NCI-H69 (cell line): ENCODE results near the gene NCAN.
"Not testable (repeated sequence)": the region's sequence is repeated elsewhere in the genome, so short reads cannot be mapped to it uniquely, and the experiment has no call there.

Source experiments
- DNase-seq: peaks from one replicate; lab custom pipeline; 2025; lab: John Stamatoyannopoulos, UW

The NCAN gene

DNA sequence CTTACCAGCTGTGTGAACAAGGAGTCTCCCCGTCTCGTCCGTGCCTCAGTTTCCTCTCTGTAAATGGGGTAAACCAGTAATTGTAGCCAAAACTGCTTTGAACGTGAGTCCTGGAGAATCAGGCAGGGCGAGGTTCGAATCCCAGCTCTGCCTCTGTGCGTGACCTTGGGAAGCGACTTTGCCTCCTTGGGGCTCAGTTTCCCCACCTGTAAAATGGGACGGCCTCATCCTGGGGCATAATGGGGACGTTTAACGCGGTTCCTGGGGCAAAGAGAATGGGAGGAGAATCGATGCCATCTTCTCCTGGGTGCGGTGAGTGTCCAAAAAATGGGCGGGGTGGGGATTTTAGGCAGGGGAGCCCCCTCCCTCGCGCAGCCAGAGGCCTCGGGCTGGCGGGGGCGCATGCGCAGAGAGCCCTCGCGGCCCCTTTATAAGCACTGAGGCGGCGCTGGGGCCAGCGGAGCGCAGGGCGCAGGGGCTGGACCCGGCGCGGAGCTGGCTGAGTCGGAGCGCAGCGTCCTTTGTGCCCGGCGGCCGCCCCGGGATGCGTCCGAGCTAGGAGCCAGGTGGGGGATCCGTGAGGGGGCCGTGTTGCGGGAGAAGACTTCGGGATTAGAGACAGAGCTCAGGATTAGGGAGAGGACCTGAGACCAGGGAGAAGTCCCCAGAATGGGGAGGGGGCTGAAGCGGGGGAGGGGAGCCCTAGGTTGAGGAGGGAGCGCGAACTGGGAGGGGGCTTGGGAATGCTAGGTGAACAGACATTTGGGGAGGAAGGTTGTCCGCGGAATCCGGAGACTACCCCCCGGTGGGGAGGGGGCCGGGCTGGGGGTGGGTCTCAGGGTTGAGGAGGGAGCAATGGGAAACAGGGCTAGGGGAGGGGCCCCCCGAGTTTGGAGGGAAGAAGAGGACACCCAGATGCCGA lies at the start of gene NCAN:
NCAN (plus strand) TSS at position 460 of the 922 bp plus-strand sequence. CDS start 4,996 bp downstream, outside the sequence.
- peak; percentile 73 for DNase-seq

DNA sequence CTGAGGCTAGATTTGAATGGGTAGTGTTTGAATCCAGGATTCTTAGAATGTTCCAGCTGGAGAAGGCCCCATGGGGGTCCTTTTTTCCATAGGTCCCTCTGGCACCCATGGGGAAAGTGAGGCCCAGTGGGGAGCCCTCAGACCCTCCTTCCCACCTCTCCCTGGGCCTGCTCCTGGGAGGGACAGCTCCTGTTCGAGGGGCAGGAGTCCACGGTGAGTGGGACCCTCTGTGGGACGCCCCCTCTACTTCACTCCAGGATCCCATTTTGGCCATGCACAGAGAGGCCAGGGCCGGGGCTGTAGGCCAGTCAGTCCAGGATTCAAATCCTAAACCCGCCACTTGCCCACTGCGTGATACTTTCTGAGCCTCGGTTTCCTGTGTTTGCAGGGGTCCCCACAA lies 49.3 kb upstream of the NCAN start:
- no peak for DNase-seq

DNA sequence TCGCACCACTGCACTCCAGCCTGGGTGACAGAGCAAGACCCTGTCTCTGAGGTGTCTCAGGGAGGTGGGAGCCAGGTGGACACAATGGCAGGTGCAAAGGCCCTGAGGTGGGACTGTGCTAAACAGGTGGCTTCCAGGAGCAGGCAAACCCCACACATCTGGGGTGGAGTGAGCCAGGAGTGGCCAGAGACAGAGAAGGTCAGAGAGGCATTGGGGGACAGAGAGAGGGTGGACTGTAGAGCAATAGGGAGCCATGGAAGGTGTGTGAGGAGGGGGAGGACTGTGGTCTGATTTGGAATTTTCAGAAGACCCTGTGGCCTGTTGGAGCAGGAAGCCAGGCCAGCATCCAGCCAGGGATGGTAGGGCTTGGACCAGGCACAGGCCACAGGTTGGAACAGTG lies 46.4 kb upstream of the NCAN start:
- no peak for DNase-seq

DNA sequence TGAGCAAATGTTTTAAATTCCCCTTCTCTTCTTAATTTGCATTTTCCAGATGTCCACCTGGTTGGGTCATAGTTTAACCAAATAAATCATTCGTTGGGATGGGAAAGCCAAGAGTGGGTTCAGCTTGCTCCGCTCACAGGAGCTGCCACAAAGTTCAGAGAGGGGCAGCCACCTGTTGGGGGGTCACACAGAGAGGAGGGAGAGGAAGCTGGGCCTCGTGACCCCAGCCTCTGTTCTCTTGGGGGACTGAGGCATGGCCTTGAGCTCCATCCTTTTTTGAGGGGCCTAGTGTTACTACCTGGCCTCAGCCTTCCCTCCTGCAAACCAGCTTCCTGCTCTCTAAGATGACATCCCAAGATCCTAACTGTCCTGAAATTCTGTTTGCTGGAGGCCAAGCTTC lies 44.1 kb upstream of the NCAN start:
- DNase-seq, result no peak

DNA sequence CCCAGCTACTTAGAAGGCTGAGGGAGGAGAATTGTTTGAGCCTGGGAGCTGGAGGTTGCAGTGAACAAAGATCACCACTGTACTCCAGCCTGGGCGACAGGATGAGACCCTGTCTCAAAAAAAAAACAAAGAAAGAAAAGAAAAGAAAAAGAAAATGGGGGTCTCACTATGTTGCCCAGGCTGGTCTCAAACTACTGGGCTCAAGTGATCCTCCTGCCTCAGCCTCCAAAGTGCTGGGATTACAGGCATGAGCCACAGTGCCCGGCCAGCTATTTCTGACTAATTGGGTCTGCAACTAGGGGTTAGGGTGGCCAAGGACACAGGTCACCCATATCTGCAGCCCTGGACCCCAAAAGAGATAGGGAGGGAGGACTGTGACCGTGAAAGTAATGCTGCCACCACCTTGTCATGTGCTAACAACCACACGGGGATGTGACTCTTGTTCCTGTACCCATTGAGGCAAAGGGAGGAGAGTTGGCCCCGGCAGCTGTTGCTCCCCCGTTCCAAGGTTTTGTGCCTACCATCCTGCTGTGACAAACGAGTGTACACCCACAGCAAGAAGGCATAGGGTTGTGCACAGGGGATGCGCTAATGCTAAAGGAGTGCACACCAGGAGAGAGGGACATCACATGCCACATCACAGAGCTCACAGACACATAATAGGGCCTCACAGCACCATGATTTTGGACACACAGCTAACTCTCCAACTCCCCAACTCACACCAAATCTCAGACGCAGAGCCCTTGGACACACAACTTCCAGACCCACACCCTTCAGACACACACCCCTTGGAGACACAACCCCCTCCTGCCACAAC lies 42.3 kb upstream of the NCAN start:
- DNase-seq, result no peak

DNA sequence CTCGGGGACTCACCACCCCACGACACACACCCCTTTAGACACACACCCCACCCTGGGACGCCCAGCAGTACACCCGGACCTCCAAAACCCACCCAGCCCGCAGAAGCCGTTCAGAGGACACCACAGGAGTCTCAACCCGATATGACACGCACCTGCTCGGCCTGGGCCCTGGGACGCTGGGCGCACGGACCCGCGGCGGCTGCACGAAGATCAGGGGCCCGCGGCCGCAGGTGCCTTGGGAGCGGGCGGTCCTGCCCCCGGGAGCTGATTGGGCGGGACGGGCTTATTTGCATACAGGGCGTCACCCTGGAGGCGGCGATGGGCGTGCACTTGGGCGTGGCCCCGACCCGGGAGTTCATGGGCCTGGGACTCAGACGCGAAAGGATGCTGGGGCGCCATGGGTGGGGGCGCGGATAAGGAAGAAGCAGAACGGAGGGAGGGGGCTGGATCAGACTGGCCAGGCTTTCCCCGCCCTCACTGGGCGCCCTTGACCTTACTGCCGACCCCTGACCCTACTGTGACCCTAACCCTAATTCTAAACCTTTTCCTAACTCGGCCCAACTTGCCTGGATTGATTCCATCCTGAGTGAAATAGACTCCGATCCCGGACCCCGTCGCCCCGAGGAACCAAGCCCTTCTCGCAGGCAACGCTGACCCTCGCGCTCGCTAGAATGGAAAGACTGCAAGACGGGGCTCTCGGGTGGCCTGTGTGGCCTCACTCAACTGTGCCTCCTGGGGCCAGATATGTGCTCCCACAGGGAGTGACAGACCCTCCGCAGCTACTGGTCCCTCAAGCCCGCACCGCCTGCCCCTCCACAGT lies 41.5 kb upstream of the NCAN start, which contains the start of gene MEF2B:
MEF2B (minus strand) TSS at position 211 of the 820 bp plus-strand sequence. CDS start 19,528 bp downstream, outside the sequence.
- peak; percentile 96 for DNase-seq

DNA sequence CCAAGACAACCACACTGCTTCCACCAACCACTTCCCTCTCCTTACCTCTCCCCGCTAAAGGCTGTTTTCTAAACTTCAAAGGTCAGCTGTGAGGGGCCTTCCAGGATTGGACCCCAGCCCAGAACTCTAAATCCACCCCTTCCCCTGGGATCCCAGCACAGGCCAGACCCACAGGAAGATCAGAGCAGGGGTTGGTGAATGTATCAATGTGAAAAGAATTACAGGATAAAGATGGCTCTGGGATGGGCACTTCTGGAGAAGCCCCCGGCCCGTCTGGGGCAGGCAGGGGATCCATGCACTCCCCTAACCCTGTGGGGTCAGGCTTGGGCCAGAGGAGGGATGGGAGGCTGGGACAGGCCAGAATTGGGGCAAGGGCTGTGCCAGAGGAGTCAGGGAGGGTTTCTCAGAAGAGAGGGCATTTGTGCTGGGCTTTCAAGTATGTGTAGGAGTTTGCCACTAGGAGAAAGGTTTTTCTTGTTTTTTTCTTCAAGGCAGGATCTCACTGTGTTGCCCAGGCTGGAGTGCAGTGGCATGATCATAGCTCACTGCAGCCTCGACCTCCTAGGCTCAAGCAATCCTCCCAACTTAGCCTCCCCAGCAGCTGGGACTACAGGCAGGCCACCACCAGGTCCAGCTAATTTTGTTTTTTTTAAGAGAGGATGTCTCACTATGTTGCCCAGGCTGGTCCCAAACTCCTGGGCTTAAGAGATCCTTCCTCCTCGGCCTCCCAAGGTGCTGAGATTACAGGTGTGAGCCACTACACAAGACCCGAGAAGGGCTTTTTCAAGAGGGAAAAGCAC lies 40.7 kb upstream of the NCAN start:
- no peak for DNase-seq

DNA sequence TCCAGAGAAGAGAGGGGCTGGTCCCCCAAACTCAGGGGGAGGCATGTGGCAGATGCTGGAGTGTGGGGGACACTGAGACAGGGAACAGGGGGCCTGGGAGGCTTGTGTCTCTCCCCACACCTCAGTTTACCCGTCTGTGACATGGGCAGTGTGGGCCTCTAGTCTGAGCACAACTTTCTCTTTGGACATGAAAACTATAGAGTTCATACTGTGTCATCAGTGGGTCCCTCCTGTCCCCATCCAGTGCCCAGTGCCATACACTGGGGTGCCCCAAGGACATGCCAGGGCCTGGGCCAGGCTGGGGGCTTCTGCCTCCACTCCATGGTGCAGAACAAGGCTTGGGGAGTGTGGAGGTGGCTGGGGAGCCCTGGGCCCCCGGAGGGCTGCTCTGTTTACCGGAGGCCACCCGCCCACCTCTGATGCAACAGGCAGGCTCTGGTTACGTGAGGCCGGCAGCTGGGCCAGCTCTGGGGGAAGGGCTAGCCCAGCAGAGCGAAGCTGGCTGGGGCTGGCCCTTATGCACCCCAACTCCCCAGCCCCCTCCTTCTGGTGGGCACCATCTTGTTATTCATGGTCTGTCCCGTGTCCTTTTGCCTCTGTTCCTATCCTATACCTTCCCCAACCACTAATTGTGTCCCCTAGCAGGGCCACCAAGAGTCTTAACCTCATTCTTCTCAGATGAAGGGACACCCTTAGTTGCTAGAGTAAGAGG lies 39.8 kb upstream of the NCAN start:
- DNase-seq, result peak; percentile 37

DNA sequence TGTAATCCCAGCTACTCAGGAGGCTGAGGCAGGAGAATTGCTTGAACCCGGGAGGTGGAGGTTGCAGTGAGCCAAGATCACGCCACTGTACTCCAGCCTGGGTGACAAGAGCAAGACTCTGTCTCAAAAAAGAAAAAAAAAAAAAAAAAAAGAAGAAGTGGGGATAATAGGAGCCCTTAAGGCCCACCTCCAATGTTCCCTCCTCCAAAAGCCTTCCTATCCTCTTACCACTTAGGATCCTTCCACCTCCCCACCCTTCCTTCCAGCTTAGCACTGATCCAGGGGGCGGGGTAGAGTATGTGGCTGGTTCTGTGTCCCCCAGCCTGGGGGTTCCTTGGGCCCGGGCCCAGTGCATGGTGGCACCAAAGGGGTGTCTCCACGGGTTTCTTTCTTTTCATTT lies 38.5 kb upstream of the NCAN start:
- DNase-seq, result not testable (repeated sequence)

DNA sequence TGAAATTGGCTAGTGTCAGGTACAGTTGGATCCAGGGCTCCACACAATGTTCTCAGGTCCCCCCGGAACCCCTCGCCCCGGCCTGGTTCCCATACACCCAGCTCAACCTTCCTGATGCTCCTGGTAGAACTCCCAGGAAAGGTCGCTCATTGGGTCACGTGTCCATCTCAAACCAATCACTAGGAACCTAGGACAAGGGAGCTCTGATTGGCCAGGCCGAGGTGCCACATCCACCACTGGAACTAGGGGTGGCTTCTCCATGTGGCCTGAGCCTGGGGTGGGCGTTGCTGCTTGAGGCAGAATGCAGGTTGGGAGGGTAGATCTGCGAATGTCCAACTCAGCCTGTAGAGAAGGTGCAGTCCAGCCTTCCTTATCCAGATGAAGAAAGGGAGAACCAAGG lies 34.8 kb upstream of the NCAN start:
- no peak for DNase-seq

DNA sequence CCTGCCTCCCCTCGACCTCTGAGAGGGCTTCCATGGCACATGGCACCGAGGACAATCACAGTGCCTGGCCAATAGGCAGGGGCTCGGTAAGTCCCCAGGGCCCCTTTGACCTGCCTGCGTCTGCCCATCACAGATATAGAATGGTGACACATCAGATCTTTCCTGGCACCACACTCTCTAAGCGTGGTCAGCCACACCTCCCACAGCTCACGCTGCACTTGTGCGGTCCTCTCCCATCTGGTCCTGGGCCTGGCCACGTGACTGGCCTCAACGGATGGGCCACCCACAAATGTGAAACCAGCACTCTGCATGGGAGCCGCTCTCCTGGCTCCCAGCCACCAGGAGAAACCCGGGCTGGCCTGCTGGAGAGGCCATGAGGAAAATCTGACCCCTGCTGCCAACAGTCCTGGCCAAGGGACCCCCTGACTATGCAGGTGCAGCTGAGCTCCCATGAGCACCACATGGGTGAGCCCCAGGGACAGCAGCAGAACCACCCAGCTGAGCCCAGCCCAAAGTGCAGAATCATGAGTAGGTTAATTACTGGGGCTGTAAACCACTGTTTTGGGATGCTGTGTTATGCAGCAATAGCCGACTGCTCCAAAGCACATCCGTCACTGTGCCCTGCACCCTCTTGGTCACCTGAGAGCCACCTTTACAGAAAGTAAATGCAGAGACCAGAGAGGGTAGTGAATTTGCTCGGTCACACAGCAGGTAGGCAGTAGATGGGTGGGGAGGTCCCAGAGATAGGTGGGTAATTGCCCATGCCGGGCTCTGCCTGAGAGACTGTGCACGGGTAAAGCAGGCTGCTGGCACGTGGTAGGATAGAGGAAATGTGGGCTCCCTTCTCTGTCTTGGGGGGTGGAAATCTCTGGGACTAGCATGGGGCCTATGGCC lies 32.0 kb upstream of the NCAN start:
- no peak for DNase-seq

DNA sequence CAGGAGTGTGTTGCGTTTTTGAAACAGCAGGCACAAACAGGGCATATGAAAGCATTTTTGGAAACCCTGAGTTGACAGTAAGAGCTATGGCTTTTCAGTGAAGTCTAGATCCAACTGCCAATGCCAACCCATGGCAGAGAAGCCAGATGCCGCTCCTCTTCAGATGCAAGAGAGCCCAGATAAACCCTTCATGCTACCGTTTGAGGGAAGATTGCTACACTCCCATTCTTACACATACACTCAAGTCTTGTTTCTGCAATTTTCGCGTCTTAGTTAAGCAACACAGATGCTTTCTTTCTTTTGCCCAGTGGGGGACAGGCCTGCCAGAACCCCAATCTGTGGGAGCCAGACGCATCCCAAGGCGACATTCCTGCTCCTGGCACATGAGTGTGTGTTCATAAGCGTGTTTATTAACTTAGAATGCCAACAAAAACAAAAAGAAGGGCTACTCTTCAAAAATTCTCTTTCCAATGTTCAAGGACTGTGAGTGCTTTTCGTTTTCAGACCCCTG lies 30.2 kb upstream of the NCAN start:
- no peak for DNase-seq

DNA sequence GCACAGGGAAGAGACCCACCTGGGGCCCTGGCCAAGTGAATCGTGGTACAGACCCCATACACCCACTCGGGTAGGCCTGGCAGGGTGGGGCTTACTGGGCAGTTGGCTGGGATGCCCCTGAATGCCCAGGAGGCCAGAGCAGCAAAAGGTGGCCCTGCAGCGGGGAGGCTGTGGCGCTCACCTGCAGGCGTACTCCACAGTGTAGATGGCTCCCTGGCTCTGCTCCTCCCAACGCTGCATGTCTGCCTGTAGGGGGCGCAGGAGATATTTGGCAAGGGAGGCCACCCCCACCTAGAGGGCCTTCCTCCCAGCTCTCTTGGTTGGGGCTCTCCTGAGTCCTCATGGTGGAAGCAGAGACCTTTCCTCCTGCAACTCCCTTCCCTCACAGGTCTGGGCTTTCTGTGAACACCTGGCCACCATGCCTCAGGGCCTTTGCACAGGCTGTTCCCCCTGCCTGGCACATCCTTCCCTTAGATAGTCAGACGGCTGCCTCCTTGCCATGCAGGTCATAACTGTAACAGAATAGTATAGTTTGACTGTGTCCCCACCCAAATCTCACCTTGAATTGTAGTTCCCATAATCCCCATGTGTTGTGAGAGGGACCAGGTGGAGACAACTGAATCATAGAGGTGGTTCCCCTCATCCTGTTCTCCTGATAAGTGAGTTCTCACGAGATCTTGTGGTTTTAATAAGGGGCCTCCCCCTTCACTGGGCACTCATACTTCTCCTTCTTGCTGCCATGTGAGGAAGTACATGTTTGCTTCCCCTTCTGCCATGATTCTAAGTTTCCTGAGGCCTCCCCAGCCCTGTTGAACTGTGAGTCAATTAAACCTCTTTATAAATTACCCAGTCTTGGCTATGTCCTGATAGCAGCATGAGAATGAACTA lies 25.7 kb upstream of the NCAN start:
- DNase-seq, result peak; percentile 85

DNA sequence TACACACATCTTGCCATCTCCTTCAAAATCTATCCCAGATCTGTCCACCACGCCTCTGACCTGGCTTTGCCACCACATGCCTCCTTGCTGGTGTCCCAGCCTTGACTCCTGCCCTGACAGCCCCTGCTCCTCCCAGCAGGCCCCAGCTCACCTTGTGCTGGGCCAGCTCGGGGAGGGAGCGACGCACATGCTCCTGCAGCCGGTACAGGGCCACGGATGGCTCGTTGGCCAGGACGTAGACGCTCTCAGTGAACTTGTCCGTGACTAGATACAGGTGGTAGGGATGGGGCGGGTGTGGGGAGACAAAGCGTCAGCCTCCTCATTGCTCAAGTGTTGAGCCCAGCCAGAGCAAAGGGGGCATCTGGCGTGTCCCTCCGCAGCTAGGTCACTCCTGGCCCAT lies 25.0 kb upstream of the NCAN start:
- no peak for DNase-seq

DNA sequence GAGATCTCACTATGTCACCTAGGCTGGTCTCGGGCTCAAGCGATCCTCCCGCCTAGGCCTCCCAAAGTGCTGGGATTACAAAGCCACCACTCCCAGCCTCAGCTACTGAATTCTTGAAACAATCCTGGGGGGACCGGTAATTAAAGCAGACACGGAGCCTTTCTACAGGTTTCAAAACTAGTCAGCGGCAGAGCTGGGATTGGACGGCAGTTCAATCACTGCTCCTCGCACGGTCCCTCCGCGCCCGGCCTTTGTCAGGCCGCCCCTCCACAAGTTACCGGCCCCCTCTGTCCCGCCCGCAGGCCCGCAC lies 20.0 kb upstream of the NCAN start:
- no peak for DNase-seq

DNA sequence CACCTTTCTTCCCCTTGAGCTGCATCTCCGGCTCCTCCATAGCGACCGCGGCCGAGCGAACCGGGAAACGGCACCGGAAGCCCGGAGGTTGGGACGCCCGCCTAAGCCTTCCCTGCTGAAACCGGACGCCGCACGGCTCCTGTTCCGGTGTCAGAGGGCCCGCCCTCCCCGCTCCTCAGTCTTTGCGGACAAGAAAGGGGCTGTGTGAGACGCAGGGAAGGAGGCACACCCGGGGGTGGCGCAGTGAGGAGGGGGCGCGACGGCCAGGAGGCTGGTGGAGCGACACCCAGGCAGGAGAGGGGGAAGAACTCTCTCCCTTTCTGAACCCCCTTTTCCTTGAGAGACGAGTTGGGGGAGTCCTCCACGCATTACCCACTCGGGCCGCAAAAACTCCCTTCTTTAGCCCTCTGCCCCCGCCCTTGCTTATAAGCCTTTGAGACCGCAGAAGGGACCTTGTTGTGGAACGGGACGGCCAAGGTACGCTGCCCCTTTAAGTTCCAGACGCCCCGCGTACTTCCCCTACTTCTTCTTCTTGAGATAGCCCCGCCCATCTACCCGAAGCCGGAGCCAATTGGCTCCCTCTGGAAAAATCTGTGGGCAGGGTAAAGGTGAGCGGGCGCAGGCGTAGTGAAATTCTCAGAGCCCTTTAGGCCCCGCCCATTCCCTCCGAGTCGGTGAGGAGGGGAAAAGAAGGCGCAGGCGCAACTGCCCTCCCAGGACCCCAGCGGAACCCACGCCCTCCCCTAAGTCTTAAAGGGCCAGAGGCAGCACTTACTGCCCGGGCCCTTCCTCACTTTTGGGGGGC lies 19.5 kb upstream of the NCAN start, which contains the start of the genes BORCS8 and RFXANK:
BORCS8 (minus strand) TSS at position 75 of the 805 bp plus-strand sequence; CDS start at position 40, 35 bp downstream.
RFXANK (plus strand) TSS at position 181 of the 805 bp plus-strand sequence. CDS start 1,689 bp downstream, outside the sequence.
- peak; percentile 100 for DNase-seq

DNA sequence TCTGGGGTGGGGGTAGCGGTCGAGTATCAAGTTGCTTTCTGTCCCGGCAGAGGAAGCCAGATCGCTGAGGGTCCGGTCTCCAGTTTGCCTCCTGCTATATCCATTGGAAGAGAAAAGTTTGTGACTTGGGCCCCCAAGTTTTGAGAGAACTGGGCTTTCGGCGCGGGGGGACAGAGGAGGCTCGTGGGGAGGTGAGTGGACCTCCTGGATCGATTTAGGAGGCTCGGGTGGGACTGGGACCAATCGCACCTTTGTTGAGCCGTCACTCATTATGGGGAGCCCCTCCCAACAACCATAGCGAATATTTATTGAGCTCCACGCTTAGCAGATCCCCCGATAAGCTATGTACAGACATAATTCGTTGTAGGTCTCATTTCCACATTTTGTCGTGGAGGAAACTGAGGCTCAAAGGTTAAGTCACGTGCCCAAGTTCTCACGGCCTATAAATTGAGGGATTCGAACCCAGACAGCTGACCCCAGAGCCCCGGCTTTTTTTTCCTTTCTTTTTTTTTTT lies 18.8 kb upstream of the NCAN start:
- DNase-seq, result no peak
